Measurements from ENCODE around the gene GIPC3.

The GIPC3 gene

GRCh38 chr19:3572132-3572854, 13.0 kb upstream of the GIPC3 start:
- Histone ChIP-seq H3K4me3 (ENCODE audit: low read depth, low read length) (peak overlapping the region; percentile 21; the same call in 1 of the 2 replicates), H3K27ac (ENCODE audit: extremely low read depth, low read depth, low read length) (no peak overlapping the region)
- peak; percentile 99 for TF ChIP-seq SP2 (tag by site-specific recombination; IDR thresholded peaks at IDR 0.05)
- TF ChIP-seq MYNN (tag by site-specific recombination; IDR thresholded peaks at IDR 0.05; ENCODE audit: borderline replicate concordance) = peak; percentile 68; the same call in 1 of the 2 replicates
- peak; percentile 84 for TF ChIP-seq EGR2 (tag by site-specific recombination; IDR thresholded peaks at IDR 0.05; ENCODE audit: low read depth)
- TF ChIP-seq HOXA7 (CRISPR knock-in tag; IDR thresholded peaks at IDR 0.05; ENCODE audit: borderline replicate concordance) = no peak
- no peak for TF ChIP-seq ZNF416 (tag by site-specific recombination; IDR thresholded peaks at IDR 0.05)
- TF ChIP-seq ZNF140 (tag by site-specific recombination; IDR thresholded peaks at IDR 0.05) = no peak
- no peak for TF ChIP-seq ZNF473 (tag by site-specific recombination; IDR thresholded peaks at IDR 0.05)
- TF ChIP-seq BCL6B (tag by site-specific recombination; IDR thresholded peaks at IDR 0.05) = no peak
- no peak for TF ChIP-seq ZNF239 (tag by site-specific recombination; IDR thresholded peaks at IDR 0.05)
- TF ChIP-seq, protein P1, sequence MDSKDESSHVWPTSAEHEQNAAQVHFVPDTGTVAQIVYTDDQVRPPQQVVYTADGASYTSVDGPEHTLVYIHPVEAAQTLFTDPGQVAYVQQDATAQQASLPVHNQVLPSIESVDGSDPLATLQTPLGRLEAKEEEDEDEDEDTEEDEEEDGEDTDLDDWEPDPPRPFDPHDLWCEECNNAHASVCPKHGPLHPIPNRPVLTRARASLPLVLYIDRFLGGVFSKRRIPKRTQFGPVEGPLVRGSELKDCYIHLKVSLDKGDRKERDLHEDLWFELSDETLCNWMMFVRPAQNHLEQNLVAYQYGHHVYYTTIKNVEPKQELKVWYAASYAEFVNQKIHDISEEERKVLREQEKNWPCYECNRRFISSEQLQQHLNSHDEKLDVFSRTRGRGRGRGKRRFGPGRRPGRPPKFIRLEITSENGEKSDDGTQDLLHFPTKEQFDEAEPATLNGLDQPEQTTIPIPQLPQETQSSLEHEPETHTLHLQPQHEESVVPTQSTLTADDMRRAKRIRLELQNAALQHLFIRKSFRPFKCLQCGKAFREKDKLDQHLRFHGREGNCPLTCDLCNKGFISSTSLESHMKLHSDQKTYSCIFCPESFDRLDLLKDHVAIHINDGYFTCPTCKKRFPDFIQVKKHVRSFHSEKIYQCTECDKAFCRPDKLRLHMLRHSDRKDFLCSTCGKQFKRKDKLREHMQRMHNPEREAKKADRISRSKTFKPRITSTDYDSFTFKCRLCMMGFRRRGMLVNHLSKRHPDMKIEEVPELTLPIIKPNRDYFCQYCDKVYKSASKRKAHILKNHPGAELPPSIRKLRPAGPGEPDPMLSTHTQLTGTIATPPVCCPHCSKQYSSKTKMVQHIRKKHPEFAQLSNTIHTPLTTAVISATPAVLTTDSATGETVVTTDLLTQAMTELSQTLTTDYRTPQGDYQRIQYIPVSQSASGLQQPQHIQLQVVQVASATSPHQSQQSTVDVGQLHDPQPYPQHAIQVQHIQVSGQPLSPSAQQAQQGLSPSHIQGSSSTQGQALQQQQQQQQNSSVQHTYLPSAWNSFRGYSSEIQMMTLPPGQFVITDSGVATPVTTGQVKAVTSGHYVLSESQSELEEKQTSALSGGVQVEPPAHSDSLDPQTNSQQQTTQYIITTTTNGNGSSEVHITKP (tag by site-specific recombination; IDR thresholded peaks at IDR 0.05) = peak; percentile 68
- TF ChIP-seq GLIS1 (tag by site-specific recombination; IDR thresholded peaks at IDR 0.05) = peak; percentile 29; the same call in 1 of the 2 replicates
- no peak for TF ChIP-seq ZNF658 (tag by site-specific recombination; IDR thresholded peaks at IDR 0.05)
- TF ChIP-seq OVOL3 (tag by site-specific recombination; IDR thresholded peaks at IDR 0.05) = no peak
- TF ChIP-seq, protein P2, sequence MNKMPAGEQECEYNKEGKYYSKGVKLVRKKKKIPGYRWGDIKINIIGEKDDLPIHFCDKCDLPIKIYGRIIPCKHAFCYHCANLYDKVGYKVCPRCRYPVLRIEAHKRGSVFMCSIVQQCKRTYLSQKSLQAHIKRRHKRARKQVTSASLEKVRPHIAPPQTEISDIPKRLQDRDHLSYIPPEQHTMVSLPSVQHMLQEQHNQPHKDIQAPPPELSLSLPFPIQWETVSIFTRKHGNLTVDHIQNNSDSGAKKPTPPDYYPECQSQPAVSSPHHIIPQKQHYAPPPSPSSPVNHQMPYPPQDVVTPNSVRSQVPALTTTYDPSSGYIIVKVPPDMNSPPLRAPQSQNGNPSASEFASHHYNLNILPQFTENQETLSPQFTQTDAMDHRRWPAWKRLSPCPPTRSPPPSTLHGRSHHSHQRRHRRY (tag by site-specific recombination; IDR thresholded peaks at IDR 0.05) = no peak
- TF ChIP-seq SCRT2 (tag by site-specific recombination; IDR thresholded peaks at IDR 0.05) = no peak
- no peak for TF ChIP-seq ZFP41 (tag by site-specific recombination; IDR thresholded peaks at IDR 0.05; ENCODE audit: borderline replicate concordance)
- TF ChIP-seq KLF8 (tag by site-specific recombination; IDR thresholded peaks at IDR 0.05) = 0 out of 2 replicates have a peak, but pooled peaks have one; percentile 53
- 0 out of 2 replicates have a peak, but pooled peaks have one; percentile 16 for TF ChIP-seq KLF10 (tag by site-specific recombination; IDR thresholded peaks at IDR 0.05)
- TF ChIP-seq ZNF555 (tag by site-specific recombination; conservative IDR thresholded peaks at IDR 0.05) = no peak
- TF ChIP-seq ZNF791 (tag by site-specific recombination; IDR thresholded peaks at IDR 0.05) = no peak
- TF ChIP-seq, protein P3, sequence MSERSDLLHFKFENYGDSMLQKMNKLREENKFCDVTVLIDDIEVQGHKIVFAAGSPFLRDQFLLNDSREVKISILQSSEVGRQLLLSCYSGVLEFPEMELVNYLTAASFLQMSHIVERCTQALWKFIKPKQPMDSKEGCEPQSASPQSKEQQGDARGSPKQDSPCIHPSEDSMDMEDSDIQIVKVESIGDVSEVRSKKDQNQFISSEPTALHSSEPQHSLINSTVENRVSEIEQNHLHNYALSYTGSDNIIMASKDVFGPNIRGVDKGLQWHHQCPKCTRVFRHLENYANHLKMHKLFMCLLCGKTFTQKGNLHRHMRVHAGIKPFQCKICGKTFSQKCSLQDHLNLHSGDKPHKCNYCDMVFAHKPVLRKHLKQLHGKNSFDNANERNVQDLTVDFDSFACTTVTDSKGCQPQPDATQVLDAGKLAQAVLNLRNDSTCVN (tag by site-specific recombination; optimal IDR thresholded peaks at IDR 0.05) = peak; percentile 52
- TF ChIP-seq, protein P4, sequence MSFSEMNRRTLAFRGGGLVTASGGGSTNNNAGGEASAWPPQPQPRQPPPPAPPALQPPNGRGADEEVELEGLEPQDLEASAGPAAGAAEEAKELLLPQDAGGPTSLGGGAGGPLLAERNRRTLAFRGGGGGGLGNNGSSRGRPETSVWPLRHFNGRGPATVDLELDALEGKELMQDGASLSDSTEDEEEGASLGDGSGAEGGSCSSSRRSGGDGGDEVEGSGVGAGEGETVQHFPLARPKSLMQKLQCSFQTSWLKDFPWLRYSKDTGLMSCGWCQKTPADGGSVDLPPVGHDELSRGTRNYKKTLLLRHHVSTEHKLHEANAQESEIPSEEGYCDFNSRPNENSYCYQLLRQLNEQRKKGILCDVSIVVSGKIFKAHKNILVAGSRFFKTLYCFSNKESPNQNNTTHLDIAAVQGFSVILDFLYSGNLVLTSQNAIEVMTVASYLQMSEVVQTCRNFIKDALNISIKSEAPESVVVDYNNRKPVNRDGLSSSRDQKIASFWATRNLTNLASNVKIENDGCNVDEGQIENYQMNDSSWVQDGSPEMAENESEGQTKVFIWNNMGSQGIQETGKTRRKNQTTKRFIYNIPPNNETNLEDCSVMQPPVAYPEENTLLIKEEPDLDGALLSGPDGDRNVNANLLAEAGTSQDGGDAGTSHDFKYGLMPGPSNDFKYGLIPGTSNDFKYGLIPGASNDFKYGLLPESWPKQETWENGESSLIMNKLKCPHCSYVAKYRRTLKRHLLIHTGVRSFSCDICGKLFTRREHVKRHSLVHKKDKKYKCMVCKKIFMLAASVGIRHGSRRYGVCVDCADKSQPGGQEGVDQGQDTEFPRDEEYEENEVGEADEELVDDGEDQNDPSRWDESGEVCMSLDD (tag by site-specific recombination; IDR thresholded peaks at IDR 0.05) = no peak
- TF ChIP-seq, protein P5, sequence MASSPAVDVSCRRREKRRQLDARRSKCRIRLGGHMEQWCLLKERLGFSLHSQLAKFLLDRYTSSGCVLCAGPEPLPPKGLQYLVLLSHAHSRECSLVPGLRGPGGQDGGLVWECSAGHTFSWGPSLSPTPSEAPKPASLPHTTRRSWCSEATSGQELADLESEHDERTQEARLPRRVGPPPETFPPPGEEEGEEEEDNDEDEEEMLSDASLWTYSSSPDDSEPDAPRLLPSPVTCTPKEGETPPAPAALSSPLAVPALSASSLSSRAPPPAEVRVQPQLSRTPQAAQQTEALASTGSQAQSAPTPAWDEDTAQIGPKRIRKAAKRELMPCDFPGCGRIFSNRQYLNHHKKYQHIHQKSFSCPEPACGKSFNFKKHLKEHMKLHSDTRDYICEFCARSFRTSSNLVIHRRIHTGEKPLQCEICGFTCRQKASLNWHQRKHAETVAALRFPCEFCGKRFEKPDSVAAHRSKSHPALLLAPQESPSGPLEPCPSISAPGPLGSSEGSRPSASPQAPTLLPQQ (tag by site-specific recombination; IDR thresholded peaks at IDR 0.05) = no peak
- no peak for TF ChIP-seq ZNF623 (tag by site-specific recombination; IDR thresholded peaks at IDR 0.05)
- peak; percentile 94 for TF ChIP-seq SP3 (tag by site-specific recombination; IDR thresholded peaks at IDR 0.05)

More at GRCh38 chr19:3572132-3572854, 13.0 kb upstream of the GIPC3 start:
- CTCF ChIA-PET = no interaction called here
- Histone ChIP-seq H3K36me3 (ENCODE audit: control insufficient read depth in 2 of 2, insufficient read depth in 1 of 2, low read length in 2 of 2) (peaks cover 9 to 19% of the 10 kb centered on the region in 2 experiments; a peak in 2 of 3 replicates), H3K9me3 (ENCODE audit: control insufficient read depth, insufficient read depth, low read depth, low read length) (no peaks in the 10 kb centered on the region), H3K4me1 (ENCODE audit: control insufficient read depth, insufficient read depth, low read length) (no peaks in the 10 kb centered on the region)
- POLR2A ChIA-PET = interaction anchor here (0.5 kb wide), 1 partner anchor 27 kb away, joined by 4 read pairs; no protein-coding TSS in a partner anchor
